GM10248 (cell line): ENCODE results near the gene KANSL1L.

Source experiments
- CTCF ChIA-PET: fragments of 300-600 bp; sonication (Branson Sonifier 250); formaldehyde crosslinking; extraction: SDS; loops from one replicate; lab custom pipeline; 2021; ENCODE audit warnings: antibody characterized with exemption; lab: Yijun Ruan, JAX
- POLR2A ChIA-PET: fragments of 350-650 bp; sonication (Branson Sonifier 250); formaldehyde crosslinking; extraction: SDS; loops from one replicate; lab custom pipeline; 2020; ENCODE audit warnings: antibody characterized with exemption; lab: Yijun Ruan, JAX
- DNase-seq: peaks from one replicate; pipeline ENCODE4 v3.0.0; 2012; ENCODE audit errors: extremely low spot score
- TF ChIP-seq, protein P1 (sequence below): IDR thresholded peaks from 2 replicates; pipeline ENCODE4 v1.5.1; 2012; ENCODE audit warnings: mild to moderate bottlenecking, low read depth; ENCODE audit errors: extremely low read depth, missing control alignments, control extremely low read depth

Gene KANSL1L

DNA sequence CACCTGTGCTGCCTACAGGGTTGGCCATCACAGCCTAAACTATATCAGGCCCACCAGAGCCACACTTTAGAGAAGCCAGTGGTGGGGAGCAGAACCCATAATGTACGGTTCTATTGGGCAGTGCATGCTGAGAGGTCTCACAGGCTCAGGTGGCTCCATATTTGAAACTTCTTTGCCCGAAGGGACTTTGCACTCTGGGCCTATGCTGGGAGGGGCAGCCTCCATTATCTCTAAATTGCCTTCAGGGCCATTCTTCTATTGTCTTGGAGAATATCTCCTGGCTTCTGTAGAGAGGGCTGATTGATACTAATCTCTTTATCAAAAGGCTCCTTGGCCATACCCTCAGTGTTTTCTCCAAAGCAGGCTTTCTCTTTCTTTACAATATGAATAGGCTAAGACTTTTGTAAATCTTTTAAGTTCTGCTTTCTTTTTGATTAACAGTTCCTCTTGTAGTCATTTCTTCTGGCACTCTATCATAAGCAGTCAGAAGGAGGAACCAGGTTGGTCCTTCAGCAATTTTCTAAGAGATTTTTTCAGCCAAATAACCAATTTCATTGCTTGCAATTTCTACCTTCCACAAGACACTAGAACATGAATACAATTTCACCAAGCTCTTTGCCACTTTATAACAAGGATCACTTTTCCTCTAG lies 124.2 kb downstream of the KANSL1L start:
- POLR2A ChIA-PET: no interaction called here
- no peak for DNase-seq
- TF ChIP-seq, protein P1, sequence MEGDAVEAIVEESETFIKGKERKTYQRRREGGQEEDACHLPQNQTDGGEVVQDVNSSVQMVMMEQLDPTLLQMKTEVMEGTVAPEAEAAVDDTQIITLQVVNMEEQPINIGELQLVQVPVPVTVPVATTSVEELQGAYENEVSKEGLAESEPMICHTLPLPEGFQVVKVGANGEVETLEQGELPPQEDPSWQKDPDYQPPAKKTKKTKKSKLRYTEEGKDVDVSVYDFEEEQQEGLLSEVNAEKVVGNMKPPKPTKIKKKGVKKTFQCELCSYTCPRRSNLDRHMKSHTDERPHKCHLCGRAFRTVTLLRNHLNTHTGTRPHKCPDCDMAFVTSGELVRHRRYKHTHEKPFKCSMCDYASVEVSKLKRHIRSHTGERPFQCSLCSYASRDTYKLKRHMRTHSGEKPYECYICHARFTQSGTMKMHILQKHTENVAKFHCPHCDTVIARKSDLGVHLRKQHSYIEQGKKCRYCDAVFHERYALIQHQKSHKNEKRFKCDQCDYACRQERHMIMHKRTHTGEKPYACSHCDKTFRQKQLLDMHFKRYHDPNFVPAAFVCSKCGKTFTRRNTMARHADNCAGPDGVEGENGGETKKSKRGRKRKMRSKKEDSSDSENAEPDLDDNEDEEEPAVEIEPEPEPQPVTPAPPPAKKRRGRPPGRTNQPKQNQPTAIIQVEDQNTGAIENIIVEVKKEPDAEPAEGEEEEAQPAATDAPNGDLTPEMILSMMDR: no peak
- CTCF ChIA-PET: no interaction called here

DNA sequence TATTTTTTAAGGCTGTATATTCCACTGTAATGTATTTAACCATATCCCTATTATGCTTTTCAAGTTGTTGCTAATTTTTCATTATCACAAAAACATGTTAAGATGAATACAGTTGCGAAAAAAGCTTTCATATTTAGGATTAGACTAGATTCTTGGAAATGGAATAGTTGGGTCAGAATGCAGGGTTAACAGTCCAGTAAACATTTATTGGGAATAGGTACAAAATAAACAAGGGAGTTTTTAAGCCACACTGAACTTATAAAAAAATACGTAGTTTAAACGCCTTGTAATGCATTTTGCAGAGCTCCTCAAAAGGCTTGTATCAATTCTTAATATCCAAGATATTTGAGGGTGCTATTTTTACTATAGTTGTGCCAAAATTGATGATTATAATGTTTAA lies 133.1 kb downstream of the KANSL1L start:
- ChIA-PET CTCF (interaction anchor here (1.6 kb wide), 1 partner anchor 11 kb away, joined by 3 read pairs; no protein-coding TSS in a partner anchor), POLR2A (no interaction called here)
- TF ChIP-seq, protein P1: no peak
- no peak for DNase-seq

DNA sequence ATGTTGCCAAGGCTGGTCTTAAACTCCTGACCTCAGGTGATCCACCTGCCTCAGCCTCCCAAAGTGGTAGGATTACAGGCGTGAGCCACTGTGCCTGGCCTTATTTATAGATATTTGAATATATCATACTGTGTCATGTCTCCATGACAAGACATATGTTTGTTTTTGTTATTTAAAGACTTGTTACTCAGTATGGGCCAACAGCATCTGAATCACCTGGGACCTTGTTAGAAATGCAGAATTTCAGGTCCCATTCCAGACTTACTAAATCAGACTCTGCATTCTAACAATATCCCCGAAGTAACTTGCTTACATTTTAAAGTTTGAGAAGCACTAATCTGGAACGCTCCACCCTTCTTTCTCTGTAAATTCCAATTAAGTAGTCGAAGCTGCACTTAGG lies 135.5 kb downstream of the KANSL1L start:
- TF ChIP-seq, protein P1: no peak
- no peak for DNase-seq
- ChIA-PET POLR2A (no interaction called here), CTCF (interaction anchor here (1.7 kb wide), 1 partner anchor 9 kb away, joined by 3 read pairs; no protein-coding TSS in a partner anchor)

DNA sequence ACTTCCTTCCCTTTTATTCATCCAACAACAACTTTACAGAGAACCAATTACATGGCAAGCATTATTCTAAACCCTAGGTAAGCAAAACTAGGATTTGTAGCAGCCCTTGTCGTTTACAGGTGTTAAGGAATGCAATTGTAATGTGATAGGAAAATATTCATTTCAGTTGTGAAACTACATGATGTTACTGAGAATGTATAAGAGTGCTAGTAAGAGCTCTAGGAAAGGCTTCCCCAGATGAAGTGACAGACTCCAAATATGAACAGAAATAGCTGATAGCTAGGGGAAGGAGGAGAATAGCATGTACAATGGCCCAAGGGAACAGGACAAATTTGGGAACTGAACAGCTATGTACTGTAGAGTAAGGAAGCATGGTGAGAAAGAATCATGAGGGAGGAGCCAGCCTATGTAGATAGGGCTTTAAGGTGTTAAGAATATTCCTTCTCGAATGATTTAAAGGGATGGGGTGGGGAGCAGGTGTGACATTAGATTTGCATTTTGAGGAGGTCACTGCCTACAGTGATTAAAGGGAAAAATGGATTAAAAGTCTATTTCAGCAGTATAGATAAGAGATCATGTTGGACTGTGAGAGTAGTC lies 137.0 kb downstream of the KANSL1L start:
- POLR2A ChIA-PET: no interaction called here
- CTCF ChIA-PET: interaction anchor here (1.7 kb wide), 1 partner anchor 11 kb away, joined by 3 read pairs; no protein-coding TSS in a partner anchor
- no peak for DNase-seq
- TF ChIP-seq, protein P1: no peak

DNA sequence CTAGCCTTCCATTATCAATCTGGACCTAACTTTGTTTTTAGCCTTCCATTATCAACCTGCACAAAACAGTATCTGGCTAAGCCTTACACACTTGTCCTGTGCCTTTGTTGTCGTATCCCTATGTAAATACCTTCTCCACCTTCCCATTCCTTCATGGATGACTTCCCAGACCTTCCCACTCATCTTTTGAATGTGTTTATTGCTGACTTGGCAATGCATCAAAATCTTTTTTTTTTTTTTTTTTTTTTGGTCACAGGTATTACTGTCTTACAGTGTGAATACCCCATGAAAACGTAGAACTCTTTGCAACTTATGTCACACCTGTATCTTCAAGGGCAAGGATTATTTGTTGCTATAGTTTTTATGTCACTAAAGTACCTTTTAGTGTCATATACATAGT lies 143.0 kb downstream of the KANSL1L start:
- TF ChIP-seq, protein P1: no peak
- DNase-seq: no peak
- CTCF ChIA-PET: no interaction called here
- POLR2A ChIA-PET: no interaction called here

DNA sequence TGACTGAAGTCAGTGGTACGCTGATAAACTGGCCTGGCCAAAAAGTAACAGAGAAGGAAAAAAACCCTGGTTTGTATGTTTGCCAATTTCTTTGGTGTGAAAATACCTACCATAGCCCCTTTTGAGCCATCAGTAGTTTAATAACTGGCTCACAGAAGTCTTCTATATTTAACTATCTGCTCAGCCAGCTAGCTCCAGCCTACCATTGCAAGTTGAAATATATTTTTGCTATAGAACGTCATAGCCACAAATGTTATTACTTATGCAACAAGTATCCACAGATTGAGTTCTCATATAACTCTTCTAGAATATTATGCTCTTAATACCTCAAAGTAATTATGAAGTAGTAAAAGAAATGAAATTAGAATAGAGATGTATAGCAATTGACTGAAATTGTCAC lies 143.6 kb downstream of the KANSL1L start:
- no peak for DNase-seq
- TF ChIP-seq, protein P1: no peak
- POLR2A ChIA-PET: no interaction called here
- CTCF ChIA-PET: interaction anchor here (0.9 kb wide), 1 partner anchor 13 kb away, joined by 3 read pairs; no protein-coding TSS in a partner anchor
